Neural cell (in vitro differentiated cells): Measurements from ENCODE around the gene LAMTOR3. TPM values are rescaled to one million over a fixed set of nuclear protein-coding genes. Genes with fewer than 3 reads are reported as not detected.

Experiments
- H2AFZ ChIP-seq: fragments of 200-600, 300-800 bp; sonication (generic), shearing (Covaris generic); 2 replicates; pipeline ENCODE4 v1.6.0; 2014; ENCODE audit warnings: low read depth, mild to moderate bottlenecking, antibody characterized with exemption, low read length, moderate library complexity
- H3F3A ChIP-seq: fragments of 200-600 bp; shearing (Covaris generic); 2 replicates; pipeline ENCODE4 v1.6.1; 2016; ENCODE audit warnings: mild to moderate bottlenecking, moderate library complexity, mixed read lengths, antibody characterized with exemption, low read length; ENCODE audit not compliant: insufficient read depth, poor library complexity, severe bottlenecking
- H3K27ac ChIP-seq: fragments of 200-600, 300-800 bp; sonication (generic), shearing (Covaris generic); 2 replicates; pipeline ENCODE4 v1.5.1; 2014; ENCODE audit warnings: mild to moderate bottlenecking, low read length, moderate library complexity
- H3K27me3 ChIP-seq: fragments of 300-800, 200-600 bp; sonication (generic), shearing (Covaris generic); 2 replicates; pipeline ENCODE4 v1.6.0; 2014; ENCODE audit warnings: mild to moderate bottlenecking, low read depth, low read length, moderate library complexity; ENCODE audit not compliant: insufficient read depth
- H3K36me3 ChIP-seq: fragments of 300-800, 200-600 bp; sonication (generic), shearing (Covaris generic); 2 replicates; pipeline ENCODE4 v1.5.1; 2014; ENCODE audit warnings: mild to moderate bottlenecking, antibody characterized with exemption, low read length, moderate library complexity; ENCODE audit not compliant: insufficient read depth
- H3K4me2 ChIP-seq: fragments of 300-800, 200-600 bp; sonication (generic), shearing (Covaris generic); 2 replicates; pipeline ENCODE4 v1.6.0; 2014; ENCODE audit warnings: mild to moderate bottlenecking, low read length
- H3K4me3 ChIP-seq: fragments of 300-800, 200-600 bp; sonication (generic), shearing (Covaris generic); 2 replicates; pipeline ENCODE4 v1.5.1; 2014; ENCODE audit warnings: mild to moderate bottlenecking, low read length, moderate library complexity
- H3K79me2 ChIP-seq: fragments of 200-600 bp; shearing (Covaris generic); replicated peaks from 2 replicates; pipeline ENCODE4 v1.6.0; 2014; ENCODE audit warnings: mild to moderate bottlenecking, low read length, moderate library complexity; ENCODE audit not compliant: insufficient read depth
- H3K9ac ChIP-seq: fragments of 300-800, 200-600 bp; sonication (generic), shearing (Covaris generic); 2 replicates; pipeline ENCODE4 v1.6.1; 2016; ENCODE audit warnings: mild to moderate bottlenecking, low read length, mixed read lengths
- H3K9me2 ChIP-seq: fragments of 200-600 bp; shearing (Covaris generic); 2 replicates; pipeline ENCODE4 v1.6.1; 2016; ENCODE audit warnings: mild to moderate bottlenecking, low read length, mixed read lengths; ENCODE audit not compliant: insufficient read depth
- H3K9me3 ChIP-seq: fragments of 200-600, 300-800 bp; sonication (generic), shearing (Covaris generic); 2 replicates; pipeline ENCODE4 v1.6.1; 2016; ENCODE audit warnings: mild to moderate bottlenecking, mixed run types, low read length, moderate library complexity, mixed read lengths
- H4K20me1 ChIP-seq: fragments of 200-600 bp; shearing (Covaris generic); 2 replicates; pipeline ENCODE4 v1.6.1; 2016; ENCODE audit warnings: mild to moderate bottlenecking, mixed run types; ENCODE audit not compliant: insufficient read depth
- EP300 ChIP-seq: fragments of 450-650 bp; conservative IDR thresholded peaks from 2 replicates; pipeline ENCODE4 v1.6.1; 2014; ENCODE audit warnings: antibody characterized with exemption, mild to moderate bottlenecking, moderate library complexity; ENCODE audit not compliant: poor library complexity, severe bottlenecking
- EZH2 ChIP-seq: fragments of 200-600, 300-800 bp; shearing (Covaris generic), sonication (generic); IDR thresholded peaks from 2 replicates; pipeline ENCODE4 v1.6.1; 2014; ENCODE audit warnings: antibody characterized with exemption, low read length, borderline replicate concordance, mild to moderate bottlenecking; ENCODE audit not compliant: insufficient read depth, poor library complexity, severe bottlenecking
- MXI1 ChIP-seq: fragments of 450-650 bp; conservative IDR thresholded peaks from 2 replicates; pipeline ENCODE4 v1.6.1; 2014; ENCODE audit warnings: antibody characterized with exemption, mild to moderate bottlenecking; ENCODE audit not compliant: poor library complexity, severe bottlenecking
- POLR2AphosphoS5 ChIP-seq: IDR thresholded peaks from 2 replicates; pipeline ENCODE4 v1.6.1; 2012
- RAD21 ChIP-seq: fragments of 450-650 bp; conservative IDR thresholded peaks from 2 replicates; pipeline ENCODE4 v1.6.1; 2014; ENCODE audit warnings: antibody characterized with exemption, mild to moderate bottlenecking, moderate library complexity
- SMC3 ChIP-seq: fragments of 450-650 bp; conservative IDR thresholded peaks from 2 replicates; pipeline ENCODE4 v1.6.1; 2014; ENCODE audit warnings: antibody characterized with exemption, mild to moderate bottlenecking, moderate library complexity; ENCODE audit not compliant: poor library complexity
- TAF1 ChIP-seq: IDR thresholded peaks from 2 replicates; pipeline ENCODE4 v1.6.1; 2012; ENCODE audit warnings: low read depth
- polyA plus RNA-seq: library from polyadenylated mRNA; depleted of rRNA; stranded (reverse); fragments of >200 nt; gene quantifications from 2 replicates; pipeline ENCODE4 v1.2.3, GENCODE V29; 2014
- TF ChIP-seq, protein P1 (sequence below): fragments of 450-650 bp; IDR thresholded peaks from 2 replicates; pipeline ENCODE4 v1.5.1; 2014; ENCODE audit warnings: antibody characterized with exemption, mild to moderate bottlenecking, moderate library complexity; ENCODE audit not compliant: poor library complexity, severe bottlenecking
- TF ChIP-seq, protein P2 (sequence below): IDR thresholded peaks from 2 replicates; pipeline ENCODE4 v1.6.1; 2012; ENCODE audit warnings: borderline replicate concordance

LAMTOR3 gene
- polyA plus RNA-seq, 1 donor from 2014 or later, result 203 TPM

DNA sequence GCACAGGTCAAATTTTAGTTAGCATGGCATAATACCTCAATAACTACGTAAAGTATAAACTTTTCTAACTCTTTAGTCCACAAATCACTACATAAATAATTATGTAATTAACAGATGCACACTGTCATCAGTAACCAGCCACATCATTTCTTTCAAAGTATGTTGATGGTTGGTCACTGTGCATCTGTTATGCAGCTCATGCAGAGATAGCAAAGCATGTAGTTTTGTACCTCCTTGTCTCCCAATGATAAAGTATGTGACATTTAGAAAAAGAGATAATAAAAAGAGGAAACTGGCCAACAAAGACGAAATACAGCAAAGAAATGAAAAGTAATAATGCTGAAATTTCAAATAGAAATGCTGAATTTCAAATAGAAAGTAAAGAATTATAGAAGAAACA, 2.9 kb downstream of the LAMTOR3 start:
- Histone ChIP-seq H2AFZ (no peak overlapping the region), H3K36me3 (no peaks in the 10 kb centered on the region), H3K79me2 (peaks cover 48% of the 10 kb centered on the region), H3K4me2 (no peak overlapping the region), H3K27ac (no peak overlapping the region), H3F3A (no peaks in the 10 kb centered on the region), H3K9ac (no peak overlapping the region), H3K9me3 (no peaks in the 10 kb centered on the region), H3K9me2 (no peaks in the 10 kb centered on the region), H3K4me3 (peak overlapping the region; percentile 6), H4K20me1 (no peaks in the 10 kb centered on the region), H3K27me3 (no peaks in the 10 kb centered on the region)
- TF ChIP-seq RAD21, result no peak
- no peak for TF ChIP-seq SMC3
- TF ChIP-seq EP300, result no peak
- no peak for TF ChIP-seq POLR2AphosphoS5
- TF ChIP-seq, protein P1, sequence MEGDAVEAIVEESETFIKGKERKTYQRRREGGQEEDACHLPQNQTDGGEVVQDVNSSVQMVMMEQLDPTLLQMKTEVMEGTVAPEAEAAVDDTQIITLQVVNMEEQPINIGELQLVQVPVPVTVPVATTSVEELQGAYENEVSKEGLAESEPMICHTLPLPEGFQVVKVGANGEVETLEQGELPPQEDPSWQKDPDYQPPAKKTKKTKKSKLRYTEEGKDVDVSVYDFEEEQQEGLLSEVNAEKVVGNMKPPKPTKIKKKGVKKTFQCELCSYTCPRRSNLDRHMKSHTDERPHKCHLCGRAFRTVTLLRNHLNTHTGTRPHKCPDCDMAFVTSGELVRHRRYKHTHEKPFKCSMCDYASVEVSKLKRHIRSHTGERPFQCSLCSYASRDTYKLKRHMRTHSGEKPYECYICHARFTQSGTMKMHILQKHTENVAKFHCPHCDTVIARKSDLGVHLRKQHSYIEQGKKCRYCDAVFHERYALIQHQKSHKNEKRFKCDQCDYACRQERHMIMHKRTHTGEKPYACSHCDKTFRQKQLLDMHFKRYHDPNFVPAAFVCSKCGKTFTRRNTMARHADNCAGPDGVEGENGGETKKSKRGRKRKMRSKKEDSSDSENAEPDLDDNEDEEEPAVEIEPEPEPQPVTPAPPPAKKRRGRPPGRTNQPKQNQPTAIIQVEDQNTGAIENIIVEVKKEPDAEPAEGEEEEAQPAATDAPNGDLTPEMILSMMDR, result no peak
- TF ChIP-seq MXI1, result no peak
- no peak for TF ChIP-seq EZH2
- no peak for TF ChIP-seq TAF1
- TF ChIP-seq, protein P2, sequence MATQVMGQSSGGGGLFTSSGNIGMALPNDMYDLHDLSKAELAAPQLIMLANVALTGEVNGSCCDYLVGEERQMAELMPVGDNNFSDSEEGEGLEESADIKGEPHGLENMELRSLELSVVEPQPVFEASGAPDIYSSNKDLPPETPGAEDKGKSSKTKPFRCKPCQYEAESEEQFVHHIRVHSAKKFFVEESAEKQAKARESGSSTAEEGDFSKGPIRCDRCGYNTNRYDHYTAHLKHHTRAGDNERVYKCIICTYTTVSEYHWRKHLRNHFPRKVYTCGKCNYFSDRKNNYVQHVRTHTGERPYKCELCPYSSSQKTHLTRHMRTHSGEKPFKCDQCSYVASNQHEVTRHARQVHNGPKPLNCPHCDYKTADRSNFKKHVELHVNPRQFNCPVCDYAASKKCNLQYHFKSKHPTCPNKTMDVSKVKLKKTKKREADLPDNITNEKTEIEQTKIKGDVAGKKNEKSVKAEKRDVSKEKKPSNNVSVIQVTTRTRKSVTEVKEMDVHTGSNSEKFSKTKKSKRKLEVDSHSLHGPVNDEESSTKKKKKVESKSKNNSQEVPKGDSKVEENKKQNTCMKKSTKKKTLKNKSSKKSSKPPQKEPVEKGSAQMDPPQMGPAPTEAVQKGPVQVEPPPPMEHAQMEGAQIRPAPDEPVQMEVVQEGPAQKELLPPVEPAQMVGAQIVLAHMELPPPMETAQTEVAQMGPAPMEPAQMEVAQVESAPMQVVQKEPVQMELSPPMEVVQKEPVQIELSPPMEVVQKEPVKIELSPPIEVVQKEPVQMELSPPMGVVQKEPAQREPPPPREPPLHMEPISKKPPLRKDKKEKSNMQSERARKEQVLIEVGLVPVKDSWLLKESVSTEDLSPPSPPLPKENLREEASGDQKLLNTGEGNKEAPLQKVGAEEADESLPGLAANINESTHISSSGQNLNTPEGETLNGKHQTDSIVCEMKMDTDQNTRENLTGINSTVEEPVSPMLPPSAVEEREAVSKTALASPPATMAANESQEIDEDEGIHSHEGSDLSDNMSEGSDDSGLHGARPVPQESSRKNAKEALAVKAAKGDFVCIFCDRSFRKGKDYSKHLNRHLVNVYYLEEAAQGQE, result no peak

DNA sequence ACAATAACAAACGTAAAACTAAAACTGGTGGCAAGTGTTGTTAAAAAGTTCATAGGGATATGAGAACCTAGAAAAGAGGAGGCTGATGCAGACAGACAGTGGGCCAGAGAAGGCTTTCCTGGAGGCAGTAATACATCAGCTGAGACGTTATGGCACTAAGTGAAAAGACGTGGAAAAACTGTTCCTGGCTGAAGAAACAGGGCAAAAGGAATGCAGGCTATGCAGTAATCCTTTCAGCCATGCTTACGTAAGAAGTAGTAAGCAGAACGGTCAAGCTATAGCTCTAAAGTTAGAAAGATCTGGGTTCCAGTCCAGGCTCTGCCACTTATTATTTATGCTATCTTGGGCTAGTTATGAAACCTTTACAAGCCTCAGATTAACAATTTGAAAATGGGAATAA, 6.4 kb downstream of the LAMTOR3 start:
- no peaks in the 10 kb centered on the region for H3K9me3 ChIP-seq
- H3K36me3 ChIP-seq, result peaks cover 2% of the 10 kb centered on the region
- no peaks in the 10 kb centered on the region for H3F3A ChIP-seq
- no peaks in the 10 kb centered on the region for H3K27me3 ChIP-seq
- no peaks in the 10 kb centered on the region for H3K9me2 ChIP-seq
- H3K27ac ChIP-seq, result no peak overlapping the region
- H3K4me3 ChIP-seq, result no peak overlapping the region
- H3K9ac ChIP-seq, result no peak overlapping the region
- peaks cover 35% of the 10 kb centered on the region for H3K79me2 ChIP-seq
- no peak overlapping the region for H3K4me2 ChIP-seq
- no peak overlapping the region for H2AFZ ChIP-seq
- no peaks in the 10 kb centered on the region for H4K20me1 ChIP-seq
- TF ChIP-seq SMC3 (no peak), POLR2AphosphoS5 (no peak), EZH2 (no peak), MXI1 (no peak), TAF1 (no peak), EP300 (no peak), RAD21 (no peak)
- TF ChIP-seq, protein P1, result no peak
- TF ChIP-seq, protein P2, result no peak
